GM18511 (cell line): ENCODE results near the gene C1QTNF4.
"Not testable (repeated sequence)": the region's sequence is repeated elsewhere in the genome, so short reads cannot be mapped to it uniquely, and the experiment has no call there.

Experiments used
- ATAC-seq: cut with Tn5 transposase; IDR thresholded peaks from one replicate; pipeline ENCODE4 v1.9.1; 2021; ENCODE audit warnings: mild to moderate bottlenecking, moderate library complexity; ENCODE audit not compliant: unreplicated experiment

C1QTNF4 gene

DNA sequence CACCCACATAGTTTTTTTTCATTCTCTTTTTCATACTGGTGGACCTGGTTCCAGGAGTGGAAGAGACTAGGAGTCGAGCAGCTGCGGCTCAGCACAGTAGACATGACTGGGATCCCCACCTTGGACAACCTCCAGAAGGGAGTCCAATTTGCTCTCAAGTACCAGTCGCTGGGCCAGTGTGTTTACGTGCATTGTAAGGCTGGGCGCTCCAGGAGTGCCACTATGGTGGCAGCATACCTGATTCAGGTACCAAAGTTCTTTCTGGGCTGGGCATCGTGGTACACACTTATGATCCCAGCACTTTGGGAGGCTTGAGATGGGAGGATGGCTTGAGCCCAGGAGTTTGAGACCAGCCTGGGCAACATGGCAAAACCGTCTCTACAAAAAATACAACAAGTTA, 24.6 kb downstream of the C1QTNF4 start:
- ATAC-seq = no peak

DNA sequence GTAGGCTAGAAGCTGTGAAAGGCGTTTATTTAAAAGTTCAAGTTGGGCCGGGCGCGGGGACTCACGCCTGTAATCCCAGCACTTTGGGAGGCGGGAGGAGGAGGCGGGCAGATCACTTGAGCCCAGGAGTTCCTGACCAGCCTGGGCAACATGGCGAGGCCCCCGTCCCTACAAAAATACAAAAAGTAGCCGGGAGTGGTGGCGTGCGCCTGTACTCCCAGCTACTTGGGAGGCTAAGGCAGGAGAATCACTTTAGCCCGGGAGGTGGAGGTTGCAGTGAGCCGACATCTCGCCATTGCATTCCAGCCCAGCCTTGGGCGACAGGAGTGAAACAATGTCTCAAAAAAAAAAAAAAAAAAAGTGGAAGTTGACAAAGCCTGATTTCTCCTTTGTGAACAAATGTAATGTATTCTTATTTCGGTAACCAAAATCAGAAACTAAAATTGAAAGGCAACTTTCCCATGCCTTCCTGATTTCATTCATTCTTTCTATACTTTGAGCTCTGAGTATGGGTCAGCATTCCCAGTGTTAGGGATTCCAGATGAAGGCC, 28.0 kb downstream of the C1QTNF4 start:
- peak; percentile 15 for ATAC-seq

DNA sequence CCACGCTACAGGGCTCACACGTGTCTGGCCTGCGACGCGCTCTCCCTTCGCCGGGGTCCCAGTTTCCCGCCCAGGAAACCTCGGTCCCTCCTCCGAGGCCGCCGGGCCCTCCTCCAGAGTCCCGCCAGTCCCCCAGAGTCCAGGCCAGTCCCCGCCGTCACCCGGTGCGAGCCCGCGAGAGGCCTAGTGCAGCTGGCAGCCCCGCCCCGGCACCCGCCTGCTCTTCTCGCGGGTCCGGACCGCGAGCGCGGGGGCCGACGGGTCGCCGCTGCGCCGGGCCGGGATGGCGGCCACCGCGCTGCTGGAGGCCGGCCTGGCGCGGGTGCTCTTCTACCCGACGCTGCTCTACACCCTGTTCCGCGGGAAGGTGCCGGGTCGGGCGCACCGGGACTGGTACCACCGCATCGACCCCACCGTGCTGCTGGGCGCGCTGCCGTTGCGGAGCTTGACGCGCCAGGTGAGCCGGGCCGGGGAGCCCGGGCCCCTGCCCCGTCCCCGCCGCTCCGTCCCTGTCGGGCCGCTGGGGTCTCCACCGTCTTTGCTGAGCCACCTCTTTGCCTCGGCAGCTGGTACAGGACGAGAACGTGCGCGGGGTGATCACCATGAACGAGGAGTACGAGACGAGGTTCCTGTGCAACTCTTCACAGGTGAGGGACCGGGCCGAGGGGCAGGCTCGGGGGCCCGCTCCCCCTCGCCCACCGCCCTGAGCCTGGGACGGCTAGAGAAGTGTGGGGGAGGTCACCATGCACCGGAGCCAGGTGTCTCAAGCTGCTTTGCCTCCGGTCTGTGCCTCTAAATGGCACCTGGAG, 28.7 kb downstream of the C1QTNF4 start, which contains the start of gene PTPMT1:
Gene PTPMT1, plus strand, starts transcription at position 260 of the 809 bp plus-strand sequence. Its CDS starts 24 bp downstream, at position 284.
- peak; percentile 91 for ATAC-seq

DNA sequence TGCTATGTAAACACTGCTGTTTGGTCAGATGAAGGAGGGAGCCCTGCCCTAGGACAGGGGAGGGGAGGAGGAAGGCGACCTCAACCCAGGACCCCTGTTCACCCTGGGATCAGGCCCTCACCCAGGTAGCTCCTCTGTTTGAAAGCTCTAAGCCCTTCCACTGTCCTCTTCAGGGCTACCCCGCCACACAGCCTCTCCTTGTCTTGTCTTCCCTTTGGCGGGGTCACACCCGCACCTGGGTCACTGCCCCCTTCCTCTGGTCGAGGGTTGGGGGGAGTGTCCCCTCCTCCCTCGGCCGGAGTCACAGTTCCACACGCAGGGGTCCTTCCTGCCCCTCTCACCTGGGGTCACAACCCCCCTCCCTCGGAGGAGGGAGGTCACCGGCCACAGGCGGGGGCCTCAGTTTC, 29.3 kb downstream of the C1QTNF4 start:
- ATAC-seq = peak; percentile 11

DNA sequence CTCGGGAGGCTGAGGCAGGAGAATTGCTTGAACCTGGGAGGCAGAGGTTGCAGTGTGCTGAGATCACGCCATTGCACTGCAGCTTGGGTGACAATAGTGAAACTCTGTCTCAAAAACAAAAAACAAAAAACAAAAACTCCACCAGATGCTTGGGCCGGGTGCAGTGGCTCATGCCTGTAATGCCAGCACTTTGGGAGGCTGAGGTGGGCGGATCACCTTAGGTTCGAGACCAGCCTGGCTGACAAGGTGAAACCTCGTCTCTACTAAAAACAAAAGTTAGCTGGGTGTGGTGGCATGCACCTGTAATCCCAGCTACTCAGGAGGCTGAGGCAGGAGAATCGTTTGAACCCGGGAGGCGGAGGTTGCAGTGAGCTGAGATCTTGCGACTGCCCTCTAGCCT, 29.8 kb downstream of the C1QTNF4 start:
- not testable (repeated sequence) for ATAC-seq

DNA sequence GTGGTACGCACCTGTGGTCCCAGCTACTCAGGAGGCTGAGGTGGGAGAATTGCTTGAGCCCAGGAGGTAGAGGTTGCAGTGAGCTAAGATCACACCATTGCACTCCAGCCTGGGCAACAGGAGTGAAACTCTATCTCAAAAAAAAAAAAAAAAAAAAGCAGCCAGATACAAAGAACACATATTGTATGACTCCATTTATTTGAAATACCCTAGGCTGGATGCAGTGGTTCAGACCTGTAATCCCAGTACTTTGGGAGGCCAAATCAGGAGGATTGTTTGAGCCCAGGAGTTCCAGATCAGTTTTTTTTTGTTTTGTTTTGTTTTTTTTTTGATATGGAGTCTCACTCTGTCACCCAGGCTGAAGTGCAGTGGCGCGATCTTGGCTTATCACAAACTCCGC, 31.8 kb downstream of the C1QTNF4 start:
- ATAC-seq = not testable (repeated sequence)

DNA sequence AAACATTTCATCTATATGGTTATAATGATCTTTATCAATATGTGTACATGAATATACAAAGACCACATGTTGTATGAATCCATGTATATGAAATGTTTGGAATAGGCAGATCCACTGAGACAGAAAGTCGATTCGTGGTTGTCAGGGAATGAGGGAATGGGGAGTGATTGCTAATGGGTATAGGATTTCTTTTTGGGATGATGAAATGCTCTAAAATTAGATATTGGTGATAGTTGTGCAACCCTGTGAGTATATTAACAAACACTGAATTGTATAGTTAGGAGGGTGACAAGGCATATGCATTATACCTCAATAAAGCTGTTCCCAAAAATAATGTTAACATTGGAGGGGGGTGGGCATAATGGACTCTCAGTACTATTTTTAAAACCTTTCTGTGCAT, 33.8 kb downstream of the C1QTNF4 start:
- no peak for ATAC-seq

DNA sequence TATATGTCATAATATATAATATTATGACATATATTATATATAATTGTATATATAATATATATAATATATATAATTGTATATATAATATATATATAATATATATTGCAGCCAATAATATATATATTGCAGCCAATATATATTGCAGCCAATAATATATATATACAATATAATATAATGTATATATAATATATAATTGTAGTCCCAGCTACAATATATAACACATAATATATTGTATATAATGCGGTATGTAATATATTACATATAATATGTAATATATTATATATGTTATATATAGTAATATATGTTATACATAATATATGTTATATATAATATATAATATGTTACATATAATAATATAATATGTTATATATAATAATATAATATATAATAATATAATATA, 35.5 kb downstream of the C1QTNF4 start:
- no peak for ATAC-seq

DNA sequence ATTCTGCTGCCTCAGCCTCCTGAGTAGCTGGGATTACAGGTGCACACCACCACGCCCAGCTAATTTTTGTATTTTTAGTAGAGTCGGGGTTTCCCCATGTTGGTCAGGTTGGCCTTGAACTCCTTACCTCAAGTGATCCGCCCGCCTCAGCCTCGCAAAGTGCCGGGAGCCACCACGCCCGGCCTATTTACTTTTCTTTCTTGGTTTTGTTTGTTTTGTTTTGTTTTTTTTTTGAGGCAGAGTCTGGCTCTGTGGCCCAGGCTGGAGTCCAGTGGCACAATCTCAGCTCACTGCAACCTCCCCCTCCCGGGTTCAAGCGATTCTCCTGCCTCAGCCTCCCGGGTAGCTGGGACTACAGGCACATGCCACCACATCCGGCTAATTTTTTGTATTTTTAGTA, 37.2 kb downstream of the C1QTNF4 start:
- ATAC-seq = not testable (repeated sequence)

DNA sequence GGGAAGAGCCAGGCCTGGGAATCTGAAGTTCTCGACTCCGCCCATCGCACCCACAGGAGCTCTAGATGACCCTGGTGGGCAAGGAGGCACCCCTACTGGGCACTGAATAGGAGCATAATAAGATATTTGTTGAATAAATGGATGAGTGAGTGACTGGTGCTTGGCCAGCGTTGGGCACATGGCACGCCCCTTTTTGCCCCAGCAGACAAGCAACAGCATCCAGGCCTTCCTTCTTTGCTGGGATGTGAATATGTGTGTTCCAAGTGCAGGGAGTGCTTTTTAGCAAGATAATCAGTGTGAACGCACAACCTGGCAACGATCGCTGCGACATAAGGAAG, 40.8 kb downstream of the C1QTNF4 start:
- peak; percentile 45 for ATAC-seq

DNA sequence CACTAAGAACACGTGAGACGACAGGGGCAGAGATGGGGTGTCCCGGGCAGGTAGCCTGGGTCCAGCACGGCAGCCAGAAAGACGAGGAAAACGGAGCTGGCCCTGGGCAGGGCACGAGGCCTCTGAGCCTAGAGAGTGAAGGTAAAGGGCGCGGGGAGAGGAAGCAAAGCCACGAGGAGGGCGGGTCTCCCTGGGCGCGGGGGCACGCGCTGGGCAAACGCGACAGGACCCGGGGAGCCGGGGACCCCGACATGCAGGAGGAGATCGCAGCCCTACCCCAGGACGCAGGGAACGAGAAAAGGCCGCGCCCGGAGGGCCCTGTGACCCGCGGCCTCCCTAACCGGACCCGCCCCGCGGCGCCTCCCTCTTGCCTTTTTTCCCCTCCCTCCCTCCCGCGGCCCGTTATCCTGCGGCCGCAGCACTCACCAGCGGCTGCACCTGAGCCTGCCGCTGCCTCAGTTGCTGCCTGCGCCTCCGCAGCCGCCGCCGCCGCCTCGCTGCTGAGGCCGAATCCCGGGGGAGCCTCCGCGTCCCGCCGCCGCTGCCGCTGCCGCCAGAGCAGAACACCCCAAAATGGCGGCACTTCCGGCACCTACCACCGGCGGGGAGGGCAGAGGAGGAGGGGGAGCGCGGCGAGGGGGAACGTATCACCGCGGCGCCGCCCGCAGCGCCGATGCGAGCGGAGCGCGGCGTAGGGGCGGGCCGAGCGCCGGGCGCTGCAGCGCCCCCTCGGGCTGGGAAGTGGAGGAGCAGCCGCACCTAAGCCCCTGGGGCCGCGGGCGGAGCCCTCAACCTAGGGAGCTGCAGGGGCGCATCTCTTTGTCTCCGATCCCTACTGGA, 41.4 kb downstream of the C1QTNF4 start, which contains the start of gene CELF1:
Gene CELF1, minus strand, starts transcription at position 567 of the 840 bp plus-strand sequence. CDS start 53,609 bp downstream, outside the sequence.
- peak; percentile 91 for ATAC-seq

DNA sequence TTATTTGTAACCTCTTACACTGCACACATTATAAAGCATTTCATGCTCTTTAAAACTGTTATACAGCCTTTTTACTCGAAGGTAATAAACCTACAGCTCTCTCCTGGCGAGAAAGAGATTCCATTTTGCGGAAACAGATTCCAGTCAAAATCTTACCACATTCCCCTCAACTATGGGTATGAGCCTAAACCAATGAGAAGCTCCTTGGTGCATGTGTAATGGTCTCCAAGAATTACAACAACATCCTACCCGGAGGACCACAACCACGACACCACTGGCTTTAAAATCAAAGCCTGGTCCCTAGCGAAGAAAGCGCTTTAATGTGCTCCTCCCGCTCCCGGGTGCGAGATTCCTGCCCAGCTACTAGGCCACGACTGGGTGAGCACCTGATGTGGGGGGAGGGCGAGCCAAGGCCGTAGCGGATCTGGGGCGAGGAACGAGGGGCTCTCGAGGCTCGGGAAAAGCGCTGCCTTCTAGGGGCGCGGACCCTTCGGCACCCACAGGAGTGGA, 42.1 kb downstream of the C1QTNF4 start:
- ATAC-seq = no peak

DNA sequence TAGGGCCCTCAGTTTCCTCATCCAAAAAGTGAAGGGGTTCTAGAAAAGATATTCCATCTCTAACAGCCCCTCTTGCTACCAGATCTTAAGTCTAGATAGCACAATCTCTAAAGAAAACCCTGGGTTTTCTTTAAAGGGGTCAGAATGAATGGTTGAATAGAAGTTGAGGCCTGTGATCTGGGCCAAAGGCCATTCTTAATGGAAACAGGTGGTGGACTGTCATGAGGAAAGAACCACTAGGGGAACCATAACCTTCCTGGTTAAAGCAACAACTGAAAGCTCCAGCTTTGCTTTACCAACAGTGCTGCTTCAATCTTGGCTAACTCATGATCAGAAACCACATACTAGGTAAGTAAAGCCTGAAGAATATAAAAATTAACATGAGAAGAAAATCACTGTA, 43.1 kb downstream of the C1QTNF4 start:
- ATAC-seq = no peak

DNA sequence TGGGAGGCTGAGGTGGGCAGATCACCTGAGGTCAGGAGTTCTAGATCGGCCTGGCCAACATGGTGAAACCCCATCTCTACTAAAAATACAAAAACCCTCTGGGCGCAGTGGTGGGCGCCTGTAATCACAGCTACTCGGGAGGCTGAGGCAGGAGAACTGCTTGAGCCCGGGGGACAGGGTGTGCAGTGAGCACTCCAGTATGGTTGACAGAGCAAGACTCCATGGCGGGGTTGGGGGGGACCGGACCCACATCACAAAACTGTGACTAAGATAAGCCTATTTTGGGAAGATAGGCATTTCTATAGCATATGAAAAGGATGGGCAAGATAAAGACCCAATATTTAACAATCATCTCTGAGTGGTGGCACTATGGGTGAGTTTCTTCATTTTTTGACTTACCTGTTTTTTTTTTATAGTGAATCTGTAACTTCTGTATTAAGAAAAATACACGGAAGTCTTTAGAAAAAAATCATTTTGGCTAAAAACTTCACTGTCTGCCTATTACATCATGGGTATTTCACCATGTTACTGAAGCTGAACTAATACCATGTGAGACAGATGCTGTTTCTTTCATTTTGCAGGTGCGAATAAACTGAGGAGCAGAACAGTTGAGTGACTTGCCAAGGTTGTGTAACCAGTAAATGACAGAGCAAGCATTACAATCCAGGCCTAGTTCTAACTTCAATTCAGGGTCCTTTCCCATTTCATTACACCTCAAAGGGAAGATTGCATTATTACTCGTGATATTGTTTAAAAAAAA, 43.7 kb downstream of the C1QTNF4 start:
- ATAC-seq = no peak

DNA sequence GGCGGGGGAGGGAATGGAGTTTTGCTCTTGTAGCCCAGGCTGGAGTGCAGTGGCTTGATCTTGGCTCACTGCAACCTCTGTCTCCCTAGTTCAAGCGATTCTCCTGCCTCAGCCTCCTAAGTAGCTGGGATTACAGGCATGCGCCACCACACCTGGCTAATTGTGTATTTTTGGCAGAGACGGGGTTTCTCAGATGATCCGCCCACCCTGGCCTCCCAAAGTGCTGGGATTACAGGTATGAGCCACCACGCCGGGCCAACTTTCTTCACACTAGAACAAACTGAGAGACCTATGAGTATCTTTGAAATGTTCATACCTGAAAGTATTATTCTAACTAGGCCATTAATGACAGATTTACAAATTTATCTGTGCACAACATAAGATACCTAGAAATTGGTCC, 47.9 kb downstream of the C1QTNF4 start:
- ATAC-seq = not testable (repeated sequence)

DNA sequence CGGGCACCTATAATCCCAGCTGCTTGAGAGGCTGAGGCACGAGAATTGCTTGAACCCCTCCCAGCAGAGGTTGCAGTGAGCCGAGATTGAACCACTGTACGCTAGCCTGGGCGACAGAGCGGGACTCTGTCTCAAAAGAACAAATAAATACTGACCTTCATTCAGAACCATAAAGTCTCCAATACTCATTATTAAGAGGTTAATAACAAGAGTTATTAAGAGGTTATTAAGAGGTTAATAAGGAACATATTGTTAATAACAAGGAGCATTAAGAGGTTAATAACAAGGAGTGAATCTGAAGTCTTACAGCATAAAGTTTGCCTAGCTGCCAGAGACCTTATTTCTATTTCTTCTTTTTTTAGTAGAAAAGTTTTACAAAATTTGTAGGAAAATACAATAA, 48.9 kb downstream of the C1QTNF4 start:
- no peak for ATAC-seq

DNA sequence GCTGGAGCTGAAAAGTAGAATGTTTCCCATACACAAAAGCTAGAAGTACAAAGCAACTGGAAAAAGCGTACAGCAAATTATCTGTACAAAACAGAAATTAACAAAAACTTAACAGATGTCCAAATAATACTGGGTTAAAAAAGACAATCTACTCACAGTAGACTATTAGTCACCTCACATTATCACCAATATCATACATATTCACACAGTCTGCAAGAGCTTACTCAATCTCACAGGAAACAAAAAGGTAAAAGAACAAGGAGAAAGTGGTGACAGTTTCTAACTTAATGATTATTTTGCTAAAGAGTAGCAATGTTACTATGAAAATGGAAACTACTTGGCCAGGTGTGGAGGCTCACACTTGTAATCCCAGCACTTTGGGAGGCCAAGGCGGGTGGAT, 53.1 kb downstream of the C1QTNF4 start:
- no peak for ATAC-seq

DNA sequence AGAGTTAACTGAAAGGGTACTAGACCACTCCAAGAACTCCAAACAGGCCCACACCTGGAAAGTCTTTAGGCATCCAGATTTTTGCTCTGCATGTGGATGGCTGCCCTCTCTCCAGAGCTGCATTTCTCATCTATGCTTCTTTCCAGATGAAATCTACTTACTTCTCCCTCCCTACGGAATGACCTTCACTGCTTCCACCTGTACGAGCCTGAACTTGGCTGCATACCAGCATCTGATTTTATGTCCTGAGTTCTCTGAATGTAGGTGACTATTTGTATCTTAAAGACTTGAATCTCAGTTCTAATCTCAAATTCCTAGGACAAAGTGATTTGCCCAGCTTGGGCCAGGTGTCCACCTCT, 54.6 kb downstream of the C1QTNF4 start:
- no peak for ATAC-seq
